SK-N-SH (cell line): ENCODE results near the gene PTPN18.

Source experiments
- EZH2phosphoT487 ChIP-seq: fragments of 200-600 bp; sonication (generic); IDR thresholded peaks from 2 replicates; pipeline ENCODE4 v1.6.1; 2017; ENCODE audit warnings: low read depth, mixed run types, mild to moderate bottlenecking, antibody characterized with exemption, moderate library complexity, borderline replicate concordance
- GATA2 ChIP-seq: sonication (generic); formaldehyde crosslinking; IDR thresholded peaks from 2 replicates; pipeline ENCODE4 v1.5.0; 2020; ENCODE audit warnings: mild to moderate bottlenecking, missing genetic modification reagents
- POLR2AphosphoS5 ChIP-seq: IDR thresholded peaks from 2 replicates; pipeline ENCODE4 v1.6.1; 2012; ENCODE audit warnings: low read depth, low read length
- RCOR1 ChIP-seq: fragments of 150-350 bp; IDR thresholded peaks from 2 replicates; pipeline ENCODE4 v1.6.1; 2017; ENCODE audit warnings: antibody characterized with exemption, low read length
- RFX5 ChIP-seq: IDR thresholded peaks from 2 replicates; pipeline ENCODE4 v1.6.1; 2012; ENCODE audit warnings: mild to moderate bottlenecking, improper control_type of control experiment, low read length
- SMC3 ChIP-seq: IDR thresholded peaks from 2 replicates; pipeline ENCODE4 v1.6.1; 2012; ENCODE audit warnings: low read depth, low read length, improper control_type of control experiment
- TAF1 ChIP-seq: IDR thresholded peaks from 2 replicates; pipeline ENCODE4 v1.6.1; 2012; ENCODE audit warnings: low read depth, mild to moderate bottlenecking, low read length, moderate library complexity, borderline replicate concordance
- TCF12 ChIP-seq: IDR thresholded peaks from 2 replicates; pipeline ENCODE4 v1.4.0; 2012
- YY1 ChIP-seq: IDR thresholded peaks from 2 replicates; pipeline ENCODE4 v1.4.0; 2012; ENCODE audit warnings: low read depth, mild to moderate bottlenecking
- TF ChIP-seq, protein P1 (sequence below): fragments of 200-600 bp; sonication (generic); IDR thresholded peaks from 2 replicates; pipeline ENCODE4 v1.6.1; 2017; ENCODE audit warnings: antibody characterized with exemption, mild to moderate bottlenecking, moderate library complexity
- TF ChIP-seq, protein P2 (sequence below): IDR thresholded peaks from 2 replicates; pipeline ENCODE4 v1.4.0; 2012; ENCODE audit warnings: low read depth

DNA sequence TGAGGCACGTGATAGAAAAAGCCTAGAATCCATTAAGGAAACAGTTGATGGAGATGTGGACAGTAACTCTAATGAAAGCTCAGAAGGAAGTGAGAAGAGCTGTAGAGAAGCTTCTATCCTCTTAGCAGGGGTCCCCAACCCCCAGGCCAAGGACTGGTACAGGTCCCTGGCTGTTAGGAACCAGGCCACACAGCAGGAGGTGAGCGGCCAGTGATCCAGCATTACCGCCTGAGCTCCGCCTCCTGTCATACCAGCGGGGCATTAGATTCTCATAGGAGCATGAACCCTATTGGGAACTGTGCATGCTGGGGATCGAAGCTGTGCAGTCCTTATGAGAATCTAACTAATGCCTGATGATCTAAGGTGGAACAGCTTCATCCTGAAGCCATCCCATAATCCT lies 21.8 kb upstream of the PTPN18 start:
- TF ChIP-seq, protein P1, sequence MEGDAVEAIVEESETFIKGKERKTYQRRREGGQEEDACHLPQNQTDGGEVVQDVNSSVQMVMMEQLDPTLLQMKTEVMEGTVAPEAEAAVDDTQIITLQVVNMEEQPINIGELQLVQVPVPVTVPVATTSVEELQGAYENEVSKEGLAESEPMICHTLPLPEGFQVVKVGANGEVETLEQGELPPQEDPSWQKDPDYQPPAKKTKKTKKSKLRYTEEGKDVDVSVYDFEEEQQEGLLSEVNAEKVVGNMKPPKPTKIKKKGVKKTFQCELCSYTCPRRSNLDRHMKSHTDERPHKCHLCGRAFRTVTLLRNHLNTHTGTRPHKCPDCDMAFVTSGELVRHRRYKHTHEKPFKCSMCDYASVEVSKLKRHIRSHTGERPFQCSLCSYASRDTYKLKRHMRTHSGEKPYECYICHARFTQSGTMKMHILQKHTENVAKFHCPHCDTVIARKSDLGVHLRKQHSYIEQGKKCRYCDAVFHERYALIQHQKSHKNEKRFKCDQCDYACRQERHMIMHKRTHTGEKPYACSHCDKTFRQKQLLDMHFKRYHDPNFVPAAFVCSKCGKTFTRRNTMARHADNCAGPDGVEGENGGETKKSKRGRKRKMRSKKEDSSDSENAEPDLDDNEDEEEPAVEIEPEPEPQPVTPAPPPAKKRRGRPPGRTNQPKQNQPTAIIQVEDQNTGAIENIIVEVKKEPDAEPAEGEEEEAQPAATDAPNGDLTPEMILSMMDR: no peak
- TF ChIP-seq POLR2AphosphoS5 (no peak), EZH2phosphoT487 (no peak), YY1 (no peak), SMC3 (no peak), TAF1 (no peak), RCOR1 (no peak), RFX5 (no peak), GATA2 (no peak), TCF12 (no peak)
- TF ChIP-seq, protein P2, sequence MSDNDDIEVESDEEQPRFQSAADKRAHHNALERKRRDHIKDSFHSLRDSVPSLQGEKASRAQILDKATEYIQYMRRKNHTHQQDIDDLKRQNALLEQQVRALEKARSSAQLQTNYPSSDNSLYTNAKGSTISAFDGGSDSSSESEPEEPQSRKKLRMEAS: no peak
